Endothelial cell of umbilical vein (primary cell): ENCODE results near the gene SETD1A. TPM values are rescaled to one million over a fixed set of nuclear protein-coding genes. Genes with fewer than 3 reads are reported as not detected.
"Not testable (repeated sequence)": the region's sequence is repeated elsewhere in the genome, so short reads cannot be mapped to it uniquely, and the experiment has no call there.

Source experiments
- BruUV-seq: library from RNA; stranded (reverse); fragments of 400-500 nt; replicated peaks from 2 replicates; lab custom pipeline; 2021; lab: Mats Ljungman, UMichigan
- CTCF ChIA-PET: fragments of 300-600, 350-600 bp; sonication (Branson Sonifier 250); formaldehyde crosslinking; loops from one replicate; lab custom pipeline; 2021; ENCODE audit warnings: antibody characterized with exemption, inconsistent platforms; lab: Charles Lee
- POLR2A ChIA-PET: fragments of 300-600, 350-600 bp; sonication (Branson Sonifier 250); formaldehyde crosslinking; loops from one replicate; lab custom pipeline; 2021; ENCODE audit warnings: antibody characterized with exemption, inconsistent platforms; lab: Charles Lee
- DNase-seq: peaks from one replicate; pipeline ENCODE4 v3.0.0-alpha.2; 2011; ENCODE audit warnings: low read depth, low spot score
- FAIRE-seq: peaks from 2 replicates; lab custom pipeline; 2011; peaks lifted over from hg19 to GRCh38; lab: Jason Lieb, UNC
- H2AFZ ChIP-seq: 2 replicates; pipeline ENCODE4 v1.6.0; 2012; ENCODE audit warnings: low read depth, low read length, control low read depth, inconsistent platforms
- H3K27ac ChIP-seq: 2 replicates; pipeline ENCODE4 v1.5.1; 2011; ENCODE audit warnings: low read depth, mild to moderate bottlenecking, control low read depth, low read length, moderate library complexity; ENCODE audit not compliant: insufficient read depth
- H3K27me3 ChIP-seq, 2 experiments: 2 replicates each; pipeline versions ENCODE4 v1.6.0 to v1.6.1; 2011; ENCODE audit warnings: low read length in 2 of 2, mixed read lengths in 1 of 2; ENCODE audit not compliant: control insufficient read depth in 2 of 2, insufficient read depth in 2 of 2
- H3K36me3 ChIP-seq, 2 experiments: 2 replicates in 1 of 2; 3 replicates in 1 of 2; pipeline ENCODE4 v1.5.1; 2011; ENCODE audit warnings: low read length in 2 of 2, mild to moderate bottlenecking in 1 of 2, moderate library complexity in 1 of 2; ENCODE audit not compliant: control insufficient read depth in 2 of 2, insufficient read depth in 2 of 2; ENCODE audit errors: extremely low read depth in 1 of 2
- H3K4me1 ChIP-seq: 3 replicates; pipeline ENCODE4 v1.5.1; 2011; ENCODE audit warnings: mild to moderate bottlenecking, low read length; ENCODE audit not compliant: control insufficient read depth, insufficient read depth; ENCODE audit errors: extremely low read depth
- H3K4me2 ChIP-seq: 2 replicates; pipeline ENCODE4 v1.6.1; 2011; ENCODE audit warnings: low read length, control low read depth, mixed read lengths; ENCODE audit not compliant: insufficient read depth
- H3K4me3 ChIP-seq, 3 experiments: fragments of 200-600 bp in 1 of 3; sonication (generic), shearing (Covaris generic) in 1 of 3; replicated peaks in 1 of 3; 2 replicates each; pipeline ENCODE4 v1.5.1; 2011 to 2016; ENCODE audit warnings: control low read depth in 3 of 3, low read length in 3 of 3, mild to moderate bottlenecking in 2 of 3, inconsistent platforms in 1 of 3, low read depth in 1 of 3, moderate library complexity in 1 of 3; ENCODE audit not compliant: insufficient read depth in 1 of 3
- H3K79me2 ChIP-seq: 2 replicates; pipeline ENCODE4 v1.6.0; 2012; ENCODE audit warnings: low read length, inconsistent platforms; ENCODE audit not compliant: control insufficient read depth, insufficient read depth
- H3K9ac ChIP-seq: replicated peaks from 2 replicates; pipeline ENCODE3; 2011; ENCODE audit warnings: low read length, control low read depth; ENCODE audit not compliant: insufficient read depth; ENCODE audit errors: extremely low read depth
- H3K9me1 ChIP-seq: replicated peaks from 3 replicates; pipeline ENCODE4 v1.6.0; 2011; ENCODE audit warnings: mild to moderate bottlenecking, low read length; ENCODE audit not compliant: control insufficient read depth, insufficient read depth; ENCODE audit errors: extremely low read depth
- H3K9me3 ChIP-seq: replicated peaks from 2 replicates; pipeline ENCODE4 v1.5.1; 2012; ENCODE audit warnings: low read length, inconsistent platforms; ENCODE audit not compliant: control insufficient read depth, insufficient read depth
- H4K20me1 ChIP-seq: replicated peaks from 2 replicates; pipeline ENCODE3; 2011; ENCODE audit warnings: mild to moderate bottlenecking, low read length; ENCODE audit not compliant: control insufficient read depth, insufficient read depth; ENCODE audit errors: extremely low read depth
- EZH2 ChIP-seq: IDR thresholded peaks from 2 replicates; pipeline ENCODE4 v1.6.1; 2012; ENCODE audit warnings: borderline replicate concordance, low read depth, mild to moderate bottlenecking, moderate library complexity, low read length, inconsistent platforms; ENCODE audit not compliant: severe bottlenecking
- FOS ChIP-seq: IDR thresholded peaks from 2 replicates; pipeline ENCODE4 v1.6.1; 2011; ENCODE audit warnings: mild to moderate bottlenecking, low read length, moderate library complexity, borderline replicate concordance; ENCODE audit not compliant: insufficient read depth
- GATA2 ChIP-seq: IDR thresholded peaks from 2 replicates; pipeline ENCODE4 v1.7.0; 2011; ENCODE audit warnings: low read depth, mild to moderate bottlenecking, moderate library complexity, mixed read lengths, low read length; ENCODE audit not compliant: insufficient read length, insufficient read depth
- JUN ChIP-seq: IDR thresholded peaks from 2 replicates; pipeline ENCODE4 v1.6.1; 2011; ENCODE audit warnings: borderline replicate concordance, low read depth; ENCODE audit not compliant: insufficient read length, insufficient read depth
- MYC ChIP-seq: IDR thresholded peaks from one replicate; pipeline ENCODE4 v1.6.1; 2011; ENCODE audit warnings: mild to moderate bottlenecking, low read depth, low read length
- POLR2A ChIP-seq: IDR thresholded peaks from 2 replicates; pipeline ENCODE4 v1.6.1; 2012; ENCODE audit warnings: low read depth, mild to moderate bottlenecking, control low read depth, low read length
- POLR2AphosphoS5 ChIP-seq: IDR thresholded peaks from 2 replicates; pipeline ENCODE4 v1.6.1; 2012; ENCODE audit warnings: low read depth, mild to moderate bottlenecking, control low read depth, low read length, moderate library complexity; ENCODE audit not compliant: insufficient read depth
- dilution Hi-C: fragments of 300-500 bp; cut with MboI; formaldehyde crosslinking; loops from one replicate; pipeline ENCODE4 v1.15.0; 2019; ENCODE audit warnings: low sequenced_read_pairs; ENCODE audit not compliant: extremely low pct_ligation_motif_present
- intact Hi-C: fragments of 100-400 bp; cut with micrococcal nuclease; formaldehyde crosslinking; loops from one replicate; pipeline ENCODE4 v1.10.0; 2022
- polyA plus RNA-seq, 4 experiments: library from polyadenylated mRNA; depleted of rRNA in 3 of 4; stranded (reverse) in 3 of 4; unstranded in 1 of 4; fragments of >200 nt; gene quantifications; 2 replicates each; pipeline versions ENCODE4 v1.2.1 to v1.2.3, GENCODE V29; 2011 to 2012; ENCODE audit warnings: missing spikeins in 1 of 4
- total RNA-seq: library from RNA; stranded (reverse); gene quantifications from 2 replicates; pipeline ENCODE4 v1.2.3, GENCODE V29; 2021
- TF ChIP-seq, protein P1 (sequence below), 2 donors: IDR thresholded peaks; 1 replicate in 1 of 2; 2 replicates in 1 of 2; pipeline ENCODE4 v1.5.1; 2011; ENCODE audit warnings: low read length in 2 of 2, mild to moderate bottlenecking in 2 of 2, moderate library complexity in 2 of 2, control low read depth in 1 of 2, inconsistent platforms in 1 of 2, low read depth in 1 of 2; ENCODE audit not compliant: insufficient read depth in 1 of 2; ENCODE audit errors: extremely low read depth in 1 of 2
- TF ChIP-seq, protein P2 (sequence below): IDR thresholded peaks from 2 replicates; pipeline ENCODE4 v1.6.1; 2011; ENCODE audit not compliant: insufficient read depth, insufficient read length

The SETD1A gene
- total and polyA plus RNA-seq, 2 donors (not counting 3 experiments of a cell fraction or from before 2014, with no cell fraction given), result 3.5 to 21.3 TPM

DNA sequence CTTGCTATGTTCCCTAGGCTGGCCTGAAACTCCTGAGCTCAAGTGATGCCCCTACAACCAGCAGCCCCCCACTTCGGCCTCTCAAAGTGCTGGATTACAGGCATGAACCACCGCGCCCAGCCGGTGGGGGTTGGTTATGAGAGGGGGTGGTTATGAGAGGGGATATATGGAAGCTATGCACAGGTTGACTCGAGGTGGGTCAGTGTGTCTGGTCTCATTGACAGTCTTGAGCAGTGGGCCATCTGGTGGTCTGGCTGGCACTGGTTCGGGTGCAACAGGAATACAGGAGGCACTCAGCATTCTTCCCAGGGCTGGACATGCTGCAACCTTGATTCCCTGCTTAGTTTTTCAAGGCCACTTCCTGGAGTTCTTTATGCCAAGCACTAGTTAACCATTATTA lies 58.5 kb downstream of the SETD1A start:
- no peak overlapping the region for H2AFZ ChIP-seq
- peaks cover 5 to 13% of the 10 kb centered on the region in 2 experiments for H3K27me3 ChIP-seq
- no peaks in the 10 kb centered on the region for H3K79me2 ChIP-seq
- FAIRE-seq (no peak), DNase-seq (no peak)
- ChIA-PET CTCF (no interaction called here), POLR2A (no interaction called here)
- H3K9me3 ChIP-seq, result no peaks in the 10 kb centered on the region
- dilution Hi-C loops, result no loop called here
- no peak overlapping the region for H3K4me2 ChIP-seq
- H3K9ac ChIP-seq, result no peak overlapping the region
- BruUV-seq, result no TSS peak
- H4K20me1 ChIP-seq, result no peaks in the 10 kb centered on the region
- TF ChIP-seq POLR2A (no peak), JUN (no peak), FOS (no peak), MYC (no peak), EZH2 (no peak), POLR2AphosphoS5 (no peak), GATA2 (no peak)
- TF ChIP-seq, protein P1, sequence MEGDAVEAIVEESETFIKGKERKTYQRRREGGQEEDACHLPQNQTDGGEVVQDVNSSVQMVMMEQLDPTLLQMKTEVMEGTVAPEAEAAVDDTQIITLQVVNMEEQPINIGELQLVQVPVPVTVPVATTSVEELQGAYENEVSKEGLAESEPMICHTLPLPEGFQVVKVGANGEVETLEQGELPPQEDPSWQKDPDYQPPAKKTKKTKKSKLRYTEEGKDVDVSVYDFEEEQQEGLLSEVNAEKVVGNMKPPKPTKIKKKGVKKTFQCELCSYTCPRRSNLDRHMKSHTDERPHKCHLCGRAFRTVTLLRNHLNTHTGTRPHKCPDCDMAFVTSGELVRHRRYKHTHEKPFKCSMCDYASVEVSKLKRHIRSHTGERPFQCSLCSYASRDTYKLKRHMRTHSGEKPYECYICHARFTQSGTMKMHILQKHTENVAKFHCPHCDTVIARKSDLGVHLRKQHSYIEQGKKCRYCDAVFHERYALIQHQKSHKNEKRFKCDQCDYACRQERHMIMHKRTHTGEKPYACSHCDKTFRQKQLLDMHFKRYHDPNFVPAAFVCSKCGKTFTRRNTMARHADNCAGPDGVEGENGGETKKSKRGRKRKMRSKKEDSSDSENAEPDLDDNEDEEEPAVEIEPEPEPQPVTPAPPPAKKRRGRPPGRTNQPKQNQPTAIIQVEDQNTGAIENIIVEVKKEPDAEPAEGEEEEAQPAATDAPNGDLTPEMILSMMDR (IDR thresholded peaks at IDR 0.05; ENCODE audit: extremely low read depth in 1 of 2, insufficient read depth in 1 of 2, low read depth in 1 of 2, low read length in 2 of 2), result no peak
- TF ChIP-seq, protein P2, sequence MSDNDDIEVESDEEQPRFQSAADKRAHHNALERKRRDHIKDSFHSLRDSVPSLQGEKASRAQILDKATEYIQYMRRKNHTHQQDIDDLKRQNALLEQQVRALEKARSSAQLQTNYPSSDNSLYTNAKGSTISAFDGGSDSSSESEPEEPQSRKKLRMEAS, result no peak
- intact Hi-C loops, result no loop called here
- H3K4me1 ChIP-seq, result no peaks in the 10 kb centered on the region
- no peaks in the 10 kb centered on the region for H3K36me3 ChIP-seq
- H3K4me3 ChIP-seq, result no peak overlapping the region
- no peak overlapping the region for H3K27ac ChIP-seq
- no peaks in the 10 kb centered on the region for H3K9me1 ChIP-seq

DNA sequence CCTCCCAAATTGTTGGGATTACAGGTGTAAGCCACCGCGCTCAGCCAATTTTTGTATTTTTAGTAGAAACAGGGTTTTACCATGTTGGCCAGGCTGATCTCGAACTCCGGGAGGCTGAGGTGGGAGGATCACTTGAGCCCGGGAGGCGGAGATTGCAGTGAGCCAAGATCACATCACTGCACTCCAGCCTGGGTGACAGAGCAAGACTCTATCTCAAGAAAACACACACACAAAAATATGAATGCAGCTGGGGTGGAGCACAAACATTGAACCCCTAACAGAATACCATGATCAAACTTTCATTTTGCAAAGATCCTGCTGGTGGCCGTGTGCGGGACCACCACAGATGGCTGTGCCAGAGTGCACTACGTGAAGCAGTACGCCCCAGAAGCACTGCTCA lies 60.2 kb downstream of the SETD1A start:
- dilution Hi-C loops, H3K9me3 ChIP-seq, H3K4me3 ChIP-seq, H3K27ac ChIP-seq, FAIRE-seq, BruUV-seq, H3K36me3 ChIP-seq, H3K4me2 ChIP-seq, H4K20me1 ChIP-seq, H3K9ac ChIP-seq, POLR2A ChIA-PET, H3K27me3 ChIP-seq, H3K4me1 ChIP-seq, H3K9me1 ChIP-seq, intact Hi-C loops, H2AFZ ChIP-seq, H3K79me2 ChIP-seq, CTCF ChIA-PET, DNase-seq: not testable (repeated sequence)
